Measurements from ENCODE around the gene FKBP1B. TPM values are rescaled to one million over a fixed set of nuclear protein-coding genes. Genes with fewer than 3 reads are reported as not detected.

Gene FKBP1B
- total RNA-seq, 6 donors from 2014 or later: 7.3 to 27.3 (median 15.0) TPM

DNA sequence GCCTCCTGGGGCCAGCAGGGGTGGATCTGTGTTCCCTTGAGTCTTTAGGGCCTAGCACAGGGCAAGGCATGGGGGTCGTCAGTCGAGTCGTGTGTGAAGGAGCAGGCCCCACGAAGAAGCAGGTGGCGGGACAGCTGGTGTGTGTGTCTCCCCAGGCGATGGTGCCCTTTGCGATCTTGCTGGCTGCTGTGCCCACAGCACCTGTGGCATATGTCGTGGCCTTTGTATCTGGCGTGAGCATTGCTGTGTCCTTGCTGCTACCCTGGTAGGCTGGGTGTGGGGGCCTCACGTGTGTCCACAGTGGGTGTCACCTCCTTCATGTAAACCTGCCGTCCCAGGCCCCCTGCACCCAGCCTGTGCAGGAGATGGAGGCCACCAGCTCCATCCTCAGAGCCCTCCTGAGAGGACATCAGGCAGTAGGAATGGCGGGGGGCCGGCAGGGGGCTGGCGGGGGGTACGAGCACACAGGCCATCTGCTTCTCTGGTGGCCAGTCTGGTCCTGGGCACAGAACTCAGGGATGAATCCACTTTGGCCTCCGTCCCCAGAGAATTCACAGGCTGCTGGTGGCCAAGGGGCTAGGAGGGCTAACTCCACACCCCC lies 26.5 kb upstream of the FKBP1B start:
- Histone ChIP-seq H3K4me1 (no peaks in the 10 kb centered on the region), H3K36me3 (peaks cover 0 to 32% (median 12%) of the 10 kb centered on the region in 4 donors), H3K4me3 (no peak overlapping the region), H3K27ac (no peak overlapping the region), H3K9me3 (no peaks in the 10 kb centered on the region), H3K27me3 (no peaks in the 10 kb centered on the region)
- peak in 1 of 2 donors; percentile 60 for DNase-seq
- no peak for ATAC-seq (ENCODE audit: low FRiP score in 2 of 2)
- whole genome bisulfite sequencing, 2 donors: 83 to 90% methylated on average over 8 to 16 of the region's 16 CpGs
- TF ChIP-seq, protein P1, sequence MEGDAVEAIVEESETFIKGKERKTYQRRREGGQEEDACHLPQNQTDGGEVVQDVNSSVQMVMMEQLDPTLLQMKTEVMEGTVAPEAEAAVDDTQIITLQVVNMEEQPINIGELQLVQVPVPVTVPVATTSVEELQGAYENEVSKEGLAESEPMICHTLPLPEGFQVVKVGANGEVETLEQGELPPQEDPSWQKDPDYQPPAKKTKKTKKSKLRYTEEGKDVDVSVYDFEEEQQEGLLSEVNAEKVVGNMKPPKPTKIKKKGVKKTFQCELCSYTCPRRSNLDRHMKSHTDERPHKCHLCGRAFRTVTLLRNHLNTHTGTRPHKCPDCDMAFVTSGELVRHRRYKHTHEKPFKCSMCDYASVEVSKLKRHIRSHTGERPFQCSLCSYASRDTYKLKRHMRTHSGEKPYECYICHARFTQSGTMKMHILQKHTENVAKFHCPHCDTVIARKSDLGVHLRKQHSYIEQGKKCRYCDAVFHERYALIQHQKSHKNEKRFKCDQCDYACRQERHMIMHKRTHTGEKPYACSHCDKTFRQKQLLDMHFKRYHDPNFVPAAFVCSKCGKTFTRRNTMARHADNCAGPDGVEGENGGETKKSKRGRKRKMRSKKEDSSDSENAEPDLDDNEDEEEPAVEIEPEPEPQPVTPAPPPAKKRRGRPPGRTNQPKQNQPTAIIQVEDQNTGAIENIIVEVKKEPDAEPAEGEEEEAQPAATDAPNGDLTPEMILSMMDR (IDR thresholded peaks at IDR 0.05): no peak
- TF ChIP-seq EP300 (IDR thresholded peaks at IDR 0.05): no peak
- no peak for TF ChIP-seq POLR2A (IDR thresholded peaks at IDR 0.05)
- no peak for TF ChIP-seq POLR2AphosphoS5 (IDR thresholded peaks at IDR 0.05)

DNA sequence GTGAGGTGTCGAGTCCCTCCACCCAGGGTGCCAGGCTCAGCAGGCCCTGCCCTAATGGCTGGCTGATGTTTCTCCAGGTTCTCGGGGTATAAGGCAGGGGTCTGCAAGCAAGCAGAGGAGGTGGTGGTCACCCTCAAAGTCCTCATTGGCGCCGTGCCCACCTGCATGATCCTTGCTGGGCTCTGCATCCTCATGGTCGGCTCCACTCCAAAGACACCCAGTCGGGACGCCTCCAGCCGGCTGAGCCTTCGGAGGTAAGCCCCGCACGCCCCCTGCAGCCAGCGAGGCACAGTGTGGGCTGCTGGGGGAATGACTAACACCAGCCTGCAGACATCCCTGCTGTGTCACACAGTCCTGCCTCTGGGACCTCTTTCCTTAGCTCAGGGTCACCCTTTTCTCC lies 25.5 kb upstream of the FKBP1B start:
- DNase-seq (peak in 1 of 2 donors; percentile 61), ATAC-seq (ENCODE audit: low FRiP score in 2 of 2) (no peak)
- Histone ChIP-seq H3K27me3 (no peaks in the 10 kb centered on the region), H3K4me1 (no peaks in the 10 kb centered on the region), H3K36me3 (peaks cover 0 to 34% (median 12%) of the 10 kb centered on the region in 4 donors), H3K9me3 (no peaks in the 10 kb centered on the region), H3K27ac (no peak overlapping the region), H3K4me3 (no peak overlapping the region)
- 76 to 78% methylated on average over 10 to 12 of the region's 12 CpGs for WGBS, 2 donors
- TF ChIP-seq POLR2AphosphoS5 (IDR thresholded peaks at IDR 0.05) (no peak), EP300 (IDR thresholded peaks at IDR 0.05) (no peak), POLR2A (IDR thresholded peaks at IDR 0.05) (no peak)
- TF ChIP-seq, protein P1 (IDR thresholded peaks at IDR 0.05): no peak

DNA sequence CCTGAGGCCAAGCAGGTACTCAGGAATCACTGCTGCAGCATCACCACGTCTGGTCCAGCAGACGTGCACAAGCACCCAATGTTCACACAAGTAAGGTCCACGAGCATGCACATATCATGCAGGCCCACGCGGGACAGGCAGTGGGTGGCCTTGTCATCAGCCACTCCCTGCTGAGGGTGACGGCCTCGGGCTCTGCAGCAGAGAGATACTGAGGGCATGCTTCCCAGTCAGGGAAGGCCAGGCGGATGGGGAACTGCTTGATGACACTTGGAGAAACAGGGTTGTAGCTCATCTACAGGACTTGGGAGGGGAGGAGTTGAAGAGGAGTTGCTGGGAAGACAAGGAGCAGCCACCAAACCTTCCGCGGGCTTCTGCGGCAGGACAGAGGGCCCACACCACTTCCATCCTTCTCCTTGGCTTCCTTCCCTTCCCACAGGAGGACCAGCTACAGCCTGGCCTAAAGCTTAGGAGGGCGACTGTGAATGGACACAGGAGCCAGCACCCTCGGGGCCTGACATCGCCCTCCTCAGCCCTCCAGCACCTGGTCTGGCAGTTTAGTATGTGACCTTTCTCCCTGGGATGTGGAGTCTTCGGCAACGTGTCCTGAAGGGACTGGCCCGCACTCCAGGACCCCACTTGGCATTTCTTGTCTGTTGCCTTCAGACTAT lies 24.4 kb upstream of the FKBP1B start:
- Histone ChIP-seq H3K27ac (no peak overlapping the region), H3K36me3 (peaks cover 0 to 45% (median 17%) of the 10 kb centered on the region in 4 donors), H3K4me3 (no peak overlapping the region), H3K4me1 (no peaks in the 10 kb centered on the region), H3K27me3 (no peaks in the 10 kb centered on the region), H3K9me3 (no peaks in the 10 kb centered on the region)
- TF ChIP-seq POLR2A (IDR thresholded peaks at IDR 0.05) (no peak), POLR2AphosphoS5 (IDR thresholded peaks at IDR 0.05) (no peak), EP300 (IDR thresholded peaks at IDR 0.05) (no peak)
- TF ChIP-seq, protein P1 (IDR thresholded peaks at IDR 0.05): no peak
- WGBS, 2 donors: 95 to 96% methylated on average over 13 to 17 of the region's 17 CpGs
- no peak for DNase-seq
- no peak for ATAC-seq (ENCODE audit: low FRiP score in 2 of 2)

DNA sequence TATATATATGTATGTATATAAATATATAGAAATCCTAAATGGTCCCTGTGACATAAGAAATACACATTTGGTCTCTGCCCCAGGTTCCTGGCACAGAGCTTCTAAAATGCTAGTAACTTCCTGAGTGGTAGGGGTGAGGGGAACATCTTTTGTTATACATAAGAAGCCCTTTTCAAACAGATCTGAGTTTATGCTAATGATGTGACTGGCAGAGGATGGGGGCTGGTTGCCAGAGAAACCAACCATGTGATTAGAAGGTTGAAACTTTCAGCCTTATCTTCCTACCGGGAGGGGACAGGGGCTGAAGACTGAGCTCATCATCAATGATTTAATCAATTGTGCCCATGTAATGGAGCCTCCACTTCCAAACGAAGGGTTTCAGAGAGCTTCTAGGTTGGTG lies 23.3 kb upstream of the FKBP1B start:
- TF ChIP-seq POLR2AphosphoS5 (IDR thresholded peaks at IDR 0.05) (no peak), POLR2A (IDR thresholded peaks at IDR 0.05) (no peak), EP300 (IDR thresholded peaks at IDR 0.05) (no peak)
- TF ChIP-seq, protein P1 (IDR thresholded peaks at IDR 0.05): no peak
- H3K36me3 ChIP-seq: peaks cover 6 to 56% (median 26%) of the 10 kb centered on the region in 4 donors
- no peaks in the 10 kb centered on the region for H3K27me3 ChIP-seq
- no peaks in the 10 kb centered on the region for H3K9me3 ChIP-seq
- H3K27ac ChIP-seq: no peak overlapping the region
- 72 to 78% methylated on average over 2 of the region's 2 CpGs for WGBS, 2 donors
- DNase-seq: no peak
- no peaks in the 10 kb centered on the region for H3K4me1 ChIP-seq
- no peak for ATAC-seq (ENCODE audit: low FRiP score in 2 of 2)
- H3K4me3 ChIP-seq: no peak overlapping the region

All from upper lobe of left lung (tissue), 6 donors.